ENCODE data around the gene RASA4B.
"Not testable (repeated sequence)": the region's sequence is repeated elsewhere in the genome, so short reads cannot be mapped to it uniquely, and the experiment has no call there.

Gene RASA4B

GRCh38 chr7:102474736-102475435, 42.7 kb downstream of the RASA4B start:
- FAIRE-seq; DNase-seq (ENCODE audit: low spot score): not testable (repeated sequence)

GRCh38 chr7:102474116-102474515, 43.5 kb downstream of the RASA4B start:
- FAIRE-seq; DNase-seq (ENCODE audit: low spot score): not testable (repeated sequence)

GRCh38 chr7:102473271-102473991, 44.1 kb downstream of the RASA4B start:
- no peak for DNase-seq (ENCODE audit: low spot score)
- no peak for FAIRE-seq

- no peak for DNase-seq (ENCODE audit: low spot score)
- FAIRE-seq, result no peak
These were observed 45.2 kb downstream of the RASA4B start for GRCh38 chr7:102472126-102473041.

- no peak for DNase-seq (ENCODE audit: low spot score)
- FAIRE-seq, result no peak
These were observed 45.8 kb downstream of the RASA4B start for GRCh38 chr7:102471791-102472125.

GRCh38 chr7:102469972-102470825, 47.4 kb downstream of the RASA4B start:
- FAIRE-seq (no peak), DNase-seq (ENCODE audit: low spot score) (no peak)

- FAIRE-seq (peak; percentile 58), DNase-seq (ENCODE audit: low spot score) (no peak)
These were observed 48.1 kb downstream of the RASA4B start for GRCh38 chr7:102469351-102469971.

GRCh38 chr7:102468478-102469350, 48.9 kb downstream of the RASA4B start:
- DNase-seq (ENCODE audit: low spot score) (no peak), FAIRE-seq (no peak)

GRCh38 chr7:102467581-102468477, 49.7 kb downstream of the RASA4B start:
- no peak for DNase-seq (ENCODE audit: low spot score)
- peak; percentile 44 for FAIRE-seq

GRCh38 chr7:102466097-102466496, 51.5 kb downstream of the RASA4B start:
- DNase-seq (ENCODE audit: low spot score) (no peak), FAIRE-seq (peak; percentile 35)

GRCh38 chr7:102464577-102465280, 52.8 kb downstream of the RASA4B start, which contains the start of the genes ALKBH4 and LRWD1:
TSS of gene ALKBH4 (minus strand) at chr7:102464863. CDS start at chr7:102464836, 27 bp downstream.
TSS of gene LRWD1 (plus strand) at chr7:102464984. CDS start at chr7:102465081, 97 bp downstream.
- DNase-seq (ENCODE audit: low spot score) (peak; percentile 100), FAIRE-seq (peak; percentile 98)

GRCh38 chr7:102463841-102464576, 53.6 kb downstream of the RASA4B start:
- FAIRE-seq, result no peak
- DNase-seq (ENCODE audit: low spot score), result no peak

- no peak for DNase-seq (ENCODE audit: low spot score)
- no peak for FAIRE-seq
These were observed 57.1 kb downstream of the RASA4B start for GRCh38 chr7:102460467-102460866.

GRCh38 chr7:102459221-102459844, 58.2 kb downstream of the RASA4B start:
- DNase-seq (ENCODE audit: low spot score) (no peak), FAIRE-seq (no peak)

GRCh38 chr7:102457352-102457924, 60.1 kb downstream of the RASA4B start:
- FAIRE-seq (peak; percentile 78), DNase-seq (ENCODE audit: low spot score) (no peak)

GRCh38 chr7:102456327-102456726, 61.2 kb downstream of the RASA4B start:
- DNase-seq (ENCODE audit: low spot score), result peak; percentile 88
- FAIRE-seq, result peak; percentile 68
